Upper lobe of left lung (tissue), 4 donors: Measurements from ENCODE around the gene CXCR4.

Experiments
- POLR2A ChIP-seq, 4 donors: fragments of 450-650 bp; IDR thresholded peaks; one replicate each; pipeline ENCODE4 v1.5.1; 2016 to 2017; ENCODE audit warnings: antibody characterized with exemption in 4 of 4, mild to moderate bottlenecking in 2 of 4
- TF ChIP-seq, protein P1 (sequence below), 6 experiments: fragments of 450-650 bp in 4 of 6; fragments of 200-600 bp in 2 of 6; sonication (generic) in 2 of 6; IDR thresholded peaks; one replicate each; pipeline ENCODE4 v1.5.1; 2016 to 2019; ENCODE audit warnings: antibody characterized with exemption in 6 of 6

DNA sequence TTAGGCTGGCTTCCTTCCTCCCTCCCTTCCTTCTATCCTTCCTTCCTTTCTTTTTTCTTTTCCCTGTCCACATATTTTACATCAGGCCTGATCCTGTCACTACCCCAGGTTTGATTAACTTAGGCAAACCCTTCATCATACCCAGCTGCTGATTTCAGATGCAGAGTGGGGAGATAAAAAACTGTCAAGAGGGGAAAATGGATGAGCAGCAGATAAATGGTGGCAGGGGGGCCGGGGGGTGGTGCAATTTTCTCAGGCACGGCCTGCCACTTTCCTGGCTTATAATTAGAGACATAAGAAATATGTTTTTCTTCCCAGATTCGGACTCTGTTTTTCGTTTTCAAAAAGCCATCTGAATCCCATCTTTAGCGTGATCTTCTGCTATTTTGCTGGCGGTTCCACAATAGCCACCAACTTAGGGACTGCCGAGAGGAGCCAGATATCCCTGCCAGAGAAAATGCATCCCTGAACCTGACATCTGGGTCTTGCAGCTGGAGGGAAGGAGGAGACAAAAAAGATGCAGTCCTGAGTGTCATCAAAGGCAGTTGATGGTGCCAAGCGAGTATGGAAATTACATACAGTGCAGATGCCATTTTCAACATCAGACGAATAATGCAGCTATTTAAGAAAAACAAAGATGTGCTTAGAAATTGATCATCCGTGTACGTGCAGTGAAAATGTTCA is 49.9 kb downstream of the CXCR4 start:
- TF ChIP-seq, protein P1, sequence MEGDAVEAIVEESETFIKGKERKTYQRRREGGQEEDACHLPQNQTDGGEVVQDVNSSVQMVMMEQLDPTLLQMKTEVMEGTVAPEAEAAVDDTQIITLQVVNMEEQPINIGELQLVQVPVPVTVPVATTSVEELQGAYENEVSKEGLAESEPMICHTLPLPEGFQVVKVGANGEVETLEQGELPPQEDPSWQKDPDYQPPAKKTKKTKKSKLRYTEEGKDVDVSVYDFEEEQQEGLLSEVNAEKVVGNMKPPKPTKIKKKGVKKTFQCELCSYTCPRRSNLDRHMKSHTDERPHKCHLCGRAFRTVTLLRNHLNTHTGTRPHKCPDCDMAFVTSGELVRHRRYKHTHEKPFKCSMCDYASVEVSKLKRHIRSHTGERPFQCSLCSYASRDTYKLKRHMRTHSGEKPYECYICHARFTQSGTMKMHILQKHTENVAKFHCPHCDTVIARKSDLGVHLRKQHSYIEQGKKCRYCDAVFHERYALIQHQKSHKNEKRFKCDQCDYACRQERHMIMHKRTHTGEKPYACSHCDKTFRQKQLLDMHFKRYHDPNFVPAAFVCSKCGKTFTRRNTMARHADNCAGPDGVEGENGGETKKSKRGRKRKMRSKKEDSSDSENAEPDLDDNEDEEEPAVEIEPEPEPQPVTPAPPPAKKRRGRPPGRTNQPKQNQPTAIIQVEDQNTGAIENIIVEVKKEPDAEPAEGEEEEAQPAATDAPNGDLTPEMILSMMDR (IDR thresholded peaks at IDR 0.05): no peak
- TF ChIP-seq POLR2A (IDR thresholded peaks at IDR 0.05): no peak
